Effector memory CD4-positive, alpha-beta T cell (primary cell): Measurements from ENCODE around the gene SATB2.

Experiments
- DNase-seq, 3 donors: peaks; one replicate each; pipeline ENCODE4 v3.0.0-alpha.2; 2020
- H3K27ac ChIP-seq: 2 replicates; pipeline ENCODE4 v1.7.0; 2013; ENCODE audit warnings: mild to moderate bottlenecking, low read length, moderate library complexity; ENCODE audit not compliant: insufficient read depth, poor library complexity, severe bottlenecking
- H3K27me3 ChIP-seq: replicated peaks from 2 replicates; pipeline ENCODE4 v1.7.0; 2013; ENCODE audit warnings: mild to moderate bottlenecking, low read length; ENCODE audit not compliant: insufficient read depth, control insufficient read depth, poor library complexity, severe bottlenecking
- H3K36me3 ChIP-seq: 2 replicates; pipeline ENCODE4 v1.7.0; 2013; ENCODE audit warnings: mild to moderate bottlenecking, low read length, moderate library complexity; ENCODE audit not compliant: control insufficient read depth, insufficient read depth
- H3K4me1 ChIP-seq: 2 replicates; pipeline ENCODE4 v1.7.0; 2013; ENCODE audit warnings: low read length, mild to moderate bottlenecking; ENCODE audit not compliant: control insufficient read depth, insufficient read depth, poor library complexity, severe bottlenecking
- H3K4me3 ChIP-seq: 2 replicates; pipeline ENCODE4 v1.7.0; 2013; ENCODE audit warnings: low read length, low read depth, mild to moderate bottlenecking; ENCODE audit not compliant: insufficient read depth, poor library complexity, severe bottlenecking
- H3K9me3 ChIP-seq: 2 replicates; pipeline ENCODE4 v1.7.0; 2013; ENCODE audit warnings: mild to moderate bottlenecking, low read length, moderate library complexity; ENCODE audit not compliant: control insufficient read depth

Gene SATB2

GRCh38 chr2:199282309-199282708, 175.4 kb downstream of the SATB2 start:
- no peaks in the 10 kb centered on the region for H3K4me1 ChIP-seq
- no peaks in the 10 kb centered on the region for H3K27me3 ChIP-seq
- H3K27ac ChIP-seq, result no peak overlapping the region
- no peak overlapping the region for H3K4me3 ChIP-seq
- no peak for DNase-seq
- H3K9me3 ChIP-seq, result no peaks in the 10 kb centered on the region
- H3K36me3 ChIP-seq, result no peaks in the 10 kb centered on the region

GRCh38 chr2:199279146-199279545, 178.6 kb downstream of the SATB2 start:
- DNase-seq, result no peak
- H3K9me3 ChIP-seq, result no peaks in the 10 kb centered on the region
- no peaks in the 10 kb centered on the region for H3K4me1 ChIP-seq
- H3K36me3 ChIP-seq, result no peaks in the 10 kb centered on the region
- H3K27ac ChIP-seq, result no peak overlapping the region
- no peaks in the 10 kb centered on the region for H3K27me3 ChIP-seq
- H3K4me3 ChIP-seq, result no peak overlapping the region

DNA sequence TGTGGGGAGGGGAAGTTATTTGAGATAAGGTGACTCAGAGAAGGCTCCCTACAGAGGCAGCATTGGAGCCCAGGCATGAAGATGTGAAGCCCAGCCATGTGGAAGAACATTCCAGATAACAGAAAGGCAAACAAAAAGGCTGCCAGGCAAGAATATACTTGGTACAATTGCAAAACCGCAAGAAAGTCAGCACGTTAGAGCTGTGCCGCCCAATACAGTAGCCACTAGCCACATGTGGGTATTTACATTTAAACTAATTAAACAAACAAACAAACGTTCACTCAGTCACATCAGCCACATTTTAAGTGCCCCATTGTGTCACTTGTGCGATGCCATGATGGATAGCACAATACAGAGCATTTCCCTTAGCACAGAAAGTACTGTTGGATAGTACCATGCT, 179.6 kb downstream of the SATB2 start:
- no peaks in the 10 kb centered on the region for H3K27me3 ChIP-seq
- H3K36me3 ChIP-seq, result no peaks in the 10 kb centered on the region
- H3K4me3 ChIP-seq, result no peak overlapping the region
- no peaks in the 10 kb centered on the region for H3K9me3 ChIP-seq
- DNase-seq, result no peak
- no peak overlapping the region for H3K27ac ChIP-seq
- H3K4me1 ChIP-seq, result no peaks in the 10 kb centered on the region

DNA sequence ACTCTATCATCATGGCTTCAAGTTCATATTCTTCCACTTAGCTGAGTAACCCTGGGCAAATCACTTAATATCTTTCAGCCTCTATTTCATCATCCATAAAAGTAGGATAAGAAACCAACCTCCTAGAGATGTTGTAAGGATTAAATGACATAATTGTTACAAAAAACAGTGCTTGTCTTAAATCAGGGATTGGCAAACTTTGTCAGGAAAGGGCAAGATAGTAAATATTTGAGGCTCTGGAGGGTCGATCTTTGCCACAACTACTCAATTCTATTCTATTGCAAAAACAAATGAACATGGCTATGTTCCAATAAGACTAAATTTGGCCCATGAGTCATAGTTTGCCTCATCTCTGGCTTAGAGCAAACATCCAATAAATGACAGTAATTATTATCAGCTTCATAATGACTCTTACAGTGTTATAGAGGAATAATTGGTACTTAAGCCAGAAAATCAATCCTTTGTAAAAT, 184.7 kb downstream of the SATB2 start:
- DNase-seq, result no peak
- Histone ChIP-seq H3K4me3 (no peak overlapping the region), H3K9me3 (no peaks in the 10 kb centered on the region), H3K27me3 (no peaks in the 10 kb centered on the region), H3K4me1 (no peaks in the 10 kb centered on the region), H3K36me3 (no peaks in the 10 kb centered on the region), H3K27ac (no peak overlapping the region)

- Histone ChIP-seq H3K9me3 (peaks cover 4% of the 10 kb centered on the region), H3K4me3 (no peak overlapping the region), H3K27me3 (no peaks in the 10 kb centered on the region), H3K36me3 (no peaks in the 10 kb centered on the region), H3K27ac (no peak overlapping the region), H3K4me1 (no peaks in the 10 kb centered on the region)
- no peak for DNase-seq
Measured at GRCh38 chr2:199261936-199262335, 195.8 kb downstream of the SATB2 start.

DNA sequence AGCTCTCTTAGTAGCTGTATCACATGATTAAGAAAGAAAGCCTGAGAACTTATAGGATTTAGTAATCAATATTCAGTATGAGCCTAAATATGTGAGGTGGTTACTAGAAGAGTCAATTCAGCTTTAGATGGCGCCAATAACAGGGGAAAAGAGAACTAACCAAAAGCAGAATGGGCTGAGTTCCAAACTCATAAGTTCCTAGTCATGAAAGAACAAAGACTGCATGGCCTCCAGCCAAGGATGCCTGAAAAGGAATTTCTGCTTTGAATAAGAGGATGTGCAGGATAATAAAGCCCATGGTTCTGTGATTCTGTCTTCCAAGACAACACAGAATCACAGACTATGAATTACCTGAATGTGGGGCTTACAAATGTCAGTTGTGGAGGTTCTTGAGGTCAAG, 196.5 kb downstream of the SATB2 start:
- Histone ChIP-seq H3K27me3 (no peaks in the 10 kb centered on the region), H3K4me1 (no peaks in the 10 kb centered on the region), H3K36me3 (no peaks in the 10 kb centered on the region), H3K27ac (no peak overlapping the region), H3K4me3 (no peak overlapping the region), H3K9me3 (peaks cover 4% of the 10 kb centered on the region)
- DNase-seq, result no peak

GRCh38 chr2:199259671-199260070, 198.1 kb downstream of the SATB2 start:
- peaks cover 4% of the 10 kb centered on the region for H3K9me3 ChIP-seq
- H3K4me3 ChIP-seq, result no peak overlapping the region
- H3K36me3 ChIP-seq, result no peaks in the 10 kb centered on the region
- no peaks in the 10 kb centered on the region for H3K4me1 ChIP-seq
- no peak overlapping the region for H3K27ac ChIP-seq
- H3K27me3 ChIP-seq, result no peaks in the 10 kb centered on the region
- no peak for DNase-seq

GRCh38 chr2:199258291-199258690, 199.4 kb downstream of the SATB2 start:
- Histone ChIP-seq H3K36me3 (no peaks in the 10 kb centered on the region), H3K27ac (no peak overlapping the region), H3K9me3 (peaks cover 4% of the 10 kb centered on the region), H3K4me3 (no peak overlapping the region), H3K4me1 (no peaks in the 10 kb centered on the region), H3K27me3 (no peaks in the 10 kb centered on the region)
- no peak for DNase-seq

DNA sequence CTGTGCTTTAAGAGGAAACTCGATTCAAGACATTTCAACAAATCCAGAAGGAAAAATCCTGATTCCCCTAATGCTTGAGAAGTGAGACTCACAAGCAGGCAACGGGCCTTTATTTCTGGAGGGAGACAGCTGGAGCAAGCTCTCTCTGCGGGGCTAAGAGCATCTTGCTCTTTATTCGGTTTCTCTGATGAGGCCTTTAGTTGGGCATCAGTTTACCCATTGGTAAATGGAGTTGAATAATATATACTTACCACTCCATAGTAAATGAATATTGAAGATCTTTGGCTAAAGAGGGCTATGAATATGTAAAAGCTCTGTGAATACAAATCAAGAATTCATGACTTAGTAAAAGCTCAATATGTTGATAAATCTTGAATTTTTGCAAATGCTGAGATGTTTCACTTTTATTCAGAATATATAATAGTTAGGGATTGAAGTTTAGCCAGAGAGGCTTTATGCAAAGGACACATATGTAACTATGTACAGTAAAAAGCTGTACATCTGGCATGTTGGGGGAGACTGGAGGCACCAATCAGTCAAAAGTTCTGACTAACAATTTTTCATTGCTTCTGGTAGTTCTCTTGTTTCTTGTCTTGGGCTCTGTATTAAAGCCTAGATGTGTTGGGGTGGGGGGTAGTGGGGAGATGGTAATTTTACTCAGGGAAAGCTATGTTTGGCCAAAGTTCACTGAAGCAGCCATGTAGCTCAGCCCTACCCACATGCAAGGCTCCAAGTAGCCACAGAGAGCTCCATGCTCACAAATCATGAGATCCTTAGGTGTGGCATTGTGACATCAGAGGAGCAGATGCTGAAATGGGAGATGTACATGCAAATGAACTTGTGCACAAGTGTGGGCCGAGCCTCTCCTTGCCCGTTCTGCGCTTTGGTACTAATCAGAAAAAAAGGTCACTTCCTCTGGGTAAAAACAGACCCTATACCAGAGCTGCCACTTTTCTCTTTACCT, 200.2 kb downstream of the SATB2 start:
- no peak for DNase-seq
- H3K4me1 ChIP-seq, result no peaks in the 10 kb centered on the region

GRCh38 chr2:199230091-199230490, 227.6 kb downstream of the SATB2 start:
- H3K9me3 ChIP-seq, result no peaks in the 10 kb centered on the region
- no peak for DNase-seq
- no peak overlapping the region for H3K4me3 ChIP-seq
- no peaks in the 10 kb centered on the region for H3K27me3 ChIP-seq
- H3K4me1 ChIP-seq, result no peaks in the 10 kb centered on the region
- no peak overlapping the region for H3K27ac ChIP-seq
- H3K36me3 ChIP-seq, result no peaks in the 10 kb centered on the region

More for the DNA sequence above, 200.2 kb downstream of the SATB2 start:
- Histone ChIP-seq H3K9me3 (peaks cover 4% of the 10 kb centered on the region), H3K36me3 (no peaks in the 10 kb centered on the region), H3K27me3 (no peaks in the 10 kb centered on the region), H3K4me3 (no peak overlapping the region), H3K27ac (no peak overlapping the region)
